ENCODE data around the gene RAB11FIP4.

RAB11FIP4 gene

GRCh38 chr17:31572341-31572740, 180.9 kb downstream of the RAB11FIP4 start:
- FAIRE-seq, result no peak

- no peak for FAIRE-seq
Observed at GRCh38 chr17:31573047-31573446, 181.6 kb downstream of the RAB11FIP4 start.

GRCh38 chr17:31573861-31574260, 182.4 kb downstream of the RAB11FIP4 start:
- FAIRE-seq, result no peak

- FAIRE-seq, result no peak
Observed at GRCh38 chr17:31574458-31574857, 183.0 kb downstream of the RAB11FIP4 start.

- FAIRE-seq, result no peak
Observed at GRCh38 chr17:31575043-31575442, 183.6 kb downstream of the RAB11FIP4 start.

GRCh38 chr17:31579265-31579664, 187.8 kb downstream of the RAB11FIP4 start:
- no peak for FAIRE-seq

GRCh38 chr17:31580316-31580705, 188.8 kb downstream of the RAB11FIP4 start:
- FAIRE-seq, result no peak

GRCh38 chr17:31580706-31581490, 189.4 kb downstream of the RAB11FIP4 start:
- no peak for FAIRE-seq

- no peak for FAIRE-seq
Observed at GRCh38 chr17:31581491-31581890, 190.0 kb downstream of the RAB11FIP4 start.

- no peak for FAIRE-seq
Observed at GRCh38 chr17:31582151-31582907, 190.9 kb downstream of the RAB11FIP4 start.

GRCh38 chr17:31583772-31584356, 192.4 kb downstream of the RAB11FIP4 start:
- no peak for FAIRE-seq

GRCh38 chr17:31584438-31585279, 193.2 kb downstream of the RAB11FIP4 start:
- FAIRE-seq, result no peak

- FAIRE-seq, result no peak
Observed at GRCh38 chr17:31585280-31585630, 193.8 kb downstream of the RAB11FIP4 start.

GRCh38 chr17:31586946-31587345, 195.5 kb downstream of the RAB11FIP4 start:
- FAIRE-seq, result no peak

- FAIRE-seq, result no peak
Observed at GRCh38 chr17:31587462-31587861, 196.0 kb downstream of the RAB11FIP4 start.

Measured in endometrium (tissue), 2 donors.